ENCODE data around the gene MMS19.

DNA sequence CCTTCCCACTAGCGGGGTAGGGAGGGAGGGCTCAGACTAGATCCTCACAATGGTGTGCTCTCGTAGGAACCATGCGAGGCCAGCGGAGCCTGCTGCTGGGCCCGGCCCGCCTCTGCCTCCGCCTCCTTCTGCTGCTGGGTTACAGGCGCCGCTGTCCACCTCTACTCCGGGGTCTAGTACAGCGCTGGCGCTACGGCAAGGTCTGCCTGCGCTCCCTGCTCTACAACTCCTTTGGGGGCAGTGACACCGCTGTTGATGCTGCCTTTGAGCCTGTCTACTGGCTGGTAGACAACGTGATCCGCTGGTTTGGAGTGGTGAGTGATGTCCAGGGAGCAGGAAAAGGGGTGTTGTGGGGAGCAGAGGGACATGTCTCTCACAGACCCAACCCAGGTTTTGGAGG, 46.6 kb downstream of the MMS19 start:
- no peak for TF ChIP-seq CTCF (conservative IDR thresholded peaks at IDR 0.05)
- no peak for TF ChIP-seq EZH2 (IDR thresholded peaks at IDR 0.05; ENCODE audit: low read depth)

Measured in PC-9 (cell line).